Right lobe of liver (tissue), 6 donors: ENCODE results near the gene PRKAG2. TPM values are rescaled to one million over a fixed set of nuclear protein-coding genes. Genes with fewer than 3 reads are reported as not detected.
A peak's percentile ranks its signal among the peaks of the same experiment; 100 is the strongest.

Experiments
- ATAC-seq, 4 donors: fragments of 200-7000 bp; cut with Tn5 transposase; one replicate each; pipeline ENCODE4 v1.9.1; 2020; ENCODE audit warnings: mild to moderate bottlenecking in 4 of 4, moderate library complexity in 4 of 4
- DNase-seq, 3 donors: peaks; one replicate each; pipeline ENCODE4 v3.0.0-alpha.2; 2020
- H3K27ac ChIP-seq, 3 donors: fragments of 200-600 bp; one replicate each; pipeline ENCODE4 v1.8.0; 2022
- H3K27me3 ChIP-seq, 2 donors: fragments of 200-600 bp; one replicate each; pipeline ENCODE4 v1.8.0; 2022
- H3K36me3 ChIP-seq, 4 donors: fragments of 200-600 bp; sonication (generic) in 1 of 4; one replicate each; pipeline versions ENCODE4 v1.5.1 to v1.8.0; 2017 to 2022; ENCODE audit warnings: control low read depth in 1 of 4
- H3K4me1 ChIP-seq, 4 donors: fragments of 200-600 bp; sonication (generic) in 1 of 4; one replicate each; pipeline versions ENCODE4 v1.5.1 to v1.8.0; 2017 to 2022; ENCODE audit warnings: control low read depth in 1 of 4
- H3K4me3 ChIP-seq, 3 donors: fragments of 200-600 bp; one replicate each; pipeline ENCODE4 v1.8.0; 2022
- H3K9me3 ChIP-seq, 4 donors: fragments of 200-600 bp; sonication (generic) in 1 of 4; one replicate each; pipeline versions ENCODE4 v1.5.1 to v1.8.0; 2017 to 2022; ENCODE audit warnings: control low read depth in 1 of 4
- CTCF ChIP-seq, 4 donors: fragments of 200-600 bp in 3 of 4; fragments of 450-650 bp in 1 of 4; IDR thresholded peaks; one replicate each; pipeline versions ENCODE4 v1.5.1 to v1.8.0; 2016 to 2022; ENCODE audit warnings: antibody characterized with exemption in 4 of 4, mild to moderate bottlenecking in 2 of 4
- POLR2A ChIP-seq: fragments of 450-650 bp; IDR thresholded peaks from one replicate; pipeline ENCODE4 v1.6.1; 2017; ENCODE audit warnings: antibody characterized with exemption, mild to moderate bottlenecking
- WGBS: methylation state at CpG from one replicate; pipeline ENCODE4 v1.1.6; 2018; ENCODE audit warnings: low coverage, low lambda C conversion rate; ENCODE audit not compliant: insufficient coverage; ENCODE audit errors: missing lambda C conversion rate; 5-methylcytosine and 5-hydroxymethylcytosine counted together
- intact Hi-C, 2 donors: fragments of 100-400 bp; cut with DNase I; formaldehyde crosslinking; loops; one replicate each; pipeline versions ENCODE4 v1.11.2 to v1.14.1; 2022
- total RNA-seq, 6 experiments: library from RNA; depleted of rRNA in 2 of 6; stranded (reverse); fragments of >200 nt in 2 of 6; fragmentation: NEBNext Ultra II Directional in 3 of 6; extraction: Animal tissue kit (Norgen Biotek cat#: 25700) in 3 of 6; gene quantifications; one replicate each; pipeline versions ENCODE4 v1.1.0 to v1.2.4, GENCODE V29; 2016 to 2023
- donor health status: DM: no; HTN: yes; CAD: no.
- donor health status: DM: no; HTN: no; CAD: no.
- donor health status: DM: no; HTN: no; CAD: no.
- donor health status: DM: no; HTN: yes; CAD: no.
- donor health status: DM: no; HTN: yes; CAD: no.

PRKAG2 gene
- total RNA-seq, 6 experiments from 2014 or later, result 20.6 to 63.6 (median 29.5) TPM

- ATAC-seq (no peak), DNase-seq (no peak)
- no peak overlapping the region for H3K27ac ChIP-seq
- no peaks in the 10 kb centered on the region for H3K4me1 ChIP-seq
- no peaks in the 10 kb centered on the region for H3K9me3 ChIP-seq
- whole genome bisulfite sequencing, result 98% methylated on average over 3 of the region's 3 CpGs
- H3K4me3 ChIP-seq, result no peak overlapping the region
- no peaks in the 10 kb centered on the region for H3K36me3 ChIP-seq
- intact Hi-C loops, result no loop called here
- no peaks in the 10 kb centered on the region for H3K27me3 ChIP-seq
- TF ChIP-seq CTCF (IDR thresholded peaks at IDR 0.05), result no peak
- no peak for TF ChIP-seq POLR2A
Observed at GRCh38 chr7:151615058-151615457, 261.9 kb downstream of the PRKAG2 start.

- H3K4me1 ChIP-seq, result no peaks in the 10 kb centered on the region
- peak in 1 of 4 donors; percentile 25 for ATAC-seq
Observed at GRCh38 chr7:151614019-151614418, 262.9 kb downstream of the PRKAG2 start.

GRCh38 chr7:151611878-151612277 lies 265.0 kb downstream of the PRKAG2 start:
- WGBS, result 93% methylated on average over 5 of the region's 10 CpGs

More at GRCh38 chr7:151614019-151614418, 262.9 kb downstream of the PRKAG2 start:
- H3K27ac ChIP-seq, result no peak overlapping the region
- H3K9me3 ChIP-seq, result no peaks in the 10 kb centered on the region
- no peak overlapping the region for H3K4me3 ChIP-seq
- TF ChIP-seq CTCF (IDR thresholded peaks at IDR 0.05), result no peak
- no peak for TF ChIP-seq POLR2A
- intact Hi-C loops, result no loop called here
- H3K36me3 ChIP-seq, result peaks cover 0 to 4% (median 0%) of the 10 kb centered on the region in 4 donors
- H3K27me3 ChIP-seq, result no peaks in the 10 kb centered on the region
- WGBS, result 98% methylated on average over 7 of the region's 13 CpGs
- DNase-seq, result no peak

GRCh38 chr7:151611041-151611440 lies 265.9 kb downstream of the PRKAG2 start:
- no peak for TF ChIP-seq POLR2A
- no peak for TF ChIP-seq CTCF (IDR thresholded peaks at IDR 0.05)
- Histone ChIP-seq H3K4me3 (no peak overlapping the region), H3K4me1 (no peaks in the 10 kb centered on the region), H3K36me3 (peaks cover 0 to 4% (median 0%) of the 10 kb centered on the region in 4 donors), H3K27me3 (no peaks in the 10 kb centered on the region), H3K9me3 (no peaks in the 10 kb centered on the region), H3K27ac (no peak overlapping the region)
- WGBS, result 86% methylated on average over 11 of the region's 11 CpGs
- intact Hi-C loops, result no loop called here
- ATAC-seq (no peak), DNase-seq (no peak)

More at GRCh38 chr7:151611878-151612277, 265.0 kb downstream of the PRKAG2 start:
- no peaks in the 10 kb centered on the region for H3K9me3 ChIP-seq
- intact Hi-C loops, result no loop called here
- H3K36me3 ChIP-seq, result peaks cover 0 to 4% (median 0%) of the 10 kb centered on the region in 4 donors
- ATAC-seq (peak in 1 of 4 donors; percentile 4), DNase-seq (no peak)
- no peaks in the 10 kb centered on the region for H3K27me3 ChIP-seq
- no peaks in the 10 kb centered on the region for H3K4me1 ChIP-seq
- H3K4me3 ChIP-seq, result no peak overlapping the region
- H3K27ac ChIP-seq, result no peak overlapping the region
- TF ChIP-seq POLR2A, result no peak
- no peak for TF ChIP-seq CTCF (IDR thresholded peaks at IDR 0.05)
